DMS53 (cell line): ENCODE measurements around the gene LRP1.
A peak's percentile ranks its signal among the peaks of the same experiment; 100 is the strongest.
"Not testable (repeated sequence)": the region's sequence is repeated elsewhere in the genome, so short reads cannot be mapped to it uniquely, and the experiment has no call there.

Source experiments
- DNase-seq: peaks from one replicate; lab custom pipeline; 2025; lab: John Stamatoyannopoulos, UW

Gene LRP1

DNA sequence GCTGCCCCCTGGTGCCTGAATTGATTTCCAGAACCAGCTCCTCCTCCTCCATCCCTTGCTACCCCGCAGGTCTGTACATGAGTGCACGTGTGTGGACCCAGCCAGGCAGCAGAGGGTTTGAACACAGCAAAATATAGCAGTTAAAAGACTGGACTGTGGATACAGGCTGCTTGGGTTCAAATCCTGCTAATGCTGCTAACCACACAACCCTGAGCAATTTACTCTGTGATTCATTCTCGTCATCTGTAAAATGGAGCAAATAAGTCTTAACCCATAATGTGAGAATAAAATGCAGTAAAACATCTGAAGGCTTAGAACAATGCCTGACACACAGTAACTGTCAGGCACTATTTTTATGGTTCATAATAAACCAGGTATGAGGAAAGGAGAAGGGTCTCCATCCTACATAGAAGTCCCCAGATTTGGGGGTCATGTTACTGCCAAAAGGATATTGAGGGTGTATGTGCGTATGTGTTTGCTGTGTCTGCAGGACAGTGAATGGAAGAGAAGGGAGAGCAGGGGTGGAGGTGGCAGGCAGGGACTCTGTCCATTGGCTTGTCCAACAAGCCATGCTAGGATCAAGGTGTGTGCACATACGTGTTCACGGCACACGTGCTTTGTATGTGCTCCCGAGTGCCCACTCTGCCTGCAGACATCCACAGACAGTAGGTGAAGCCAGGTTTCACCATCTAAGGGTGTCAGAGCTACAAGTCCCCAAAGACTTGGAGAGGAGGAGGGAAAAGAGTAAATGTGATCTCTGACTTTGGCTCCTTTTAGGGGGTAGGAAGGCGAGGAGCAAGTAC lies 15.6 kb upstream of the LRP1 start:
- DNase-seq = no peak

DNA sequence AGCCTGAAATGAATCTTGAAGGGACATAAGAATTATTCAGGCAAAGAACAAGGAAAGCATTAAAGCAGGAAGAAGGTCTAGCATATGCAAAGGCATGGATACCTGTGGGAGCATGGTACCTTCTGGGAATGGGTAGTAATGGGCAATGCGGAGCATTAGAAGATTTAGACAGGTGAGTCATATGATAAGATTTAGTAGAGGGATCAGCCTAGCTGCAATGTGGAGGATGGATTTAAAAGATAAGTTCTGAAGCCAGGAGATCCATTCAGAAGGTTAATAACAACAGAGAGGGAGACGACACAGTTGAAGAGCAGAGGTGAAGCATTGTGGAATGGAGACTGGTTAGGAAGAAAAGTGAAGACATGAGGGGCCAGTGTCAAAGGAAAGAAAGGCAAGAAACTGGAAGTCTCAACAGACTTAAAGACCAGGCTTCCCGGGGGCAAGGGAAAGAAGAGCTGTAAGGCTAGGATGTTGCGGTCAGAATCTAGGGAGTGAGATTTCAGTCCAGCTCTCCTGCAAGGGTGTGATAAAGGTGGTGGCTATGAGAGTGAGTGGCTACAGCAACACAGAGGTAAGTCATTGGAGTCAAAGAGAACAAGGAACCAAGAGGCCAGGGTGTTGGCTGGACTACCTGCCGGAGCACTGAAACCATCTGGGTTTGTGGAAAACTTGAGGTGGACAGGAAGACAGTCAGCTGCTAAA lies 11.6 kb upstream of the LRP1 start:
- no peak for DNase-seq

DNA sequence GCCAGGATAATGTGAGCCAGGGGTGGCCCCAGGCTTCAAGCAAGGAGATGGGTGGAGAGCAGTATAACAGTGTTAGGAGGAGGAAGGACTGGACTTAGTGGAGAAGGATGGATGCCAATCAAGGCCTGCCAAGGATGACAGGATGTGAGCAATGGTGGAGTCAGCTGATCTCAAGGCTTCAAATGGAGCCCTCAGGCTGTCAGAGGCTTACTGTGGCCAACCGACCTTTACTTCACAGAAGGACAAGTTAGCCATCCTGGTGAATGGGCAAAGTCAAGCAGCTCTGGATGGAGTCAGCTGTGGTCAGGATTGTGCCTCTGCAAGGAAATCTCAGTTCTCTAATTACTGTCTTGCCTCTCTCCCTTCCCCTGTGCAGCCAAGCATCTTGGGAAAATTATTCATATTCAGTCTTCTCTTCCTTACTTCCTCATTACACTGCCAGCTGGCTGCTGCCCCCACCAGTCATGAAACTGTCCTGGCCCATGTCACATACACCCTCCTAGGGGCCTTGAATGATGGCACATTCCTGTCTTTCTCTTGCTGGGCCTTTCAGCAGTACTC lies 9.5 kb upstream of the LRP1 start:
- DNase-seq = peak; percentile 19

DNA sequence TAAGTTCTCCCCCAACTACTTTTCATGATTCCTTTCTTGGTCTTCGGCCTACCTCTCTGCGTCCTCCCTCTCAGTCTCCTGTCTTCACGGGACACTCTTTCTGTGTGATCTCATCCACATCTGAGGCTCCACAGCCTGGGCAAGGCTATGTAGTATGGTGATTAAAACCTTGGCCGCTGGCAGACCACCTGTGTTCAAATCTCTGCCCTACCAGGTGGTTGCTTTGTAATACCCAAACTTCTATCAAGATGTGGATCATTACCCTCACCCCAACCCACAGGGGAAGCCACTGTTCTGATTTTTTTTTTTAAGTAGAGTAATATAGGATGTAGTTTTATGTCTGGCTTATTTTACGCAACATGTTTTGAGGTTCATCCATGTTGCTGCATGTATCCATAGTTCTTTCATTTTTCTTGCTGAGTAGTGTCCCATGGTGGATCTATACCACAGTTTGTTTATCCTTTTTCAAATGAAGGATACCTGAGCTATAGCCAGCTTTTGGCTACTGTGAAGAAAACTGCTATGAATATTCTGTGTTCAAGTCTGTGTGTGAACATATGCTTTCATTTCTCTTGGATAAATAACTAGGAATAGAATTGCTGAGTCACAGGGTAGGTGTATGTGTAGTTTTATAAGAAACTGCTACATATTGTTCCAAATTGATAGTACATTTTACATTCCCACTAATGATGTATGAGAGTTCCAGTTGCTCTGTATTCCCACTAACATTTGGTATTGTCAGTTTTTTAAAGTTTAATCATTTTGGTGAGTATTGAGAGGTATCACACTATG lies 8.8 kb upstream of the LRP1 start:
- no peak for DNase-seq

DNA sequence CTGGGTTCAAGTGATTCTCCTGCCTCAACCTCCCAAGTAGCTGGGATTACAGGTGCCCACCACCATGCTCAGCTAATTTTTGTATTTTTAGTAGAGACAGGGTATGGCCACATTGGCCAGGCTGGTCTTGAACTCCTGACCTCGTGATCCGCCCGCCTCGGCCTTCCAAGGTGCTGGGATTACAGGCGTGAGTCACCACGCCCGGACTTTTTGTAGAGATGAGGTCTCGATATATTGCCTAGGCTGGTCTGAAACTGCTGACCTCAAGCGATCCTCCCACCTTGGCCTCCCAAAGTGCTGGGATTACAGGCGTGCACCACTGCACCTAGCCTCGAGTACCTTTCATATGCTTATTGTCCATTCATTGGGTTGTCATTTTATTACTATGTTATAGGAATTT lies 7.6 kb upstream of the LRP1 start:
- DNase-seq = not testable (repeated sequence)

DNA sequence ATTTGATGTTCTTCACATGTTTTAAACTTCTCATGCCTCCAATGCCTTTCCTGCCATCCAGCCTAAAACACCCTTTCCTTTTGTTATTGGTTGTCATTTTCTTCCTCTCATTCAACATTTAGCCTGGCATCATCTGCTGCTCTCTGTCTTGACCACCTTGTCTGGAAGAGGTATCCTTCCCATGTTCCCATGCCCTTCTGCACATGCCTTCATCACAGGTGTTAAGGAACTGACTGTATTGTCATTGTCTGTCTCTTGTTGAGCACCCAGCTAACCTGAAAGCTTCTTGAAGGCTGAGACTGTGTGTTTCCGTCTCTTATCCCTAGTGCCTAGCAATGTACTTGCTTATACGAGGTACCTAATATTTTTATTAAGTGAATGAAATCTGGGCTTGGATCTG lies 4.5 kb upstream of the LRP1 start:
- no peak for DNase-seq

DNA sequence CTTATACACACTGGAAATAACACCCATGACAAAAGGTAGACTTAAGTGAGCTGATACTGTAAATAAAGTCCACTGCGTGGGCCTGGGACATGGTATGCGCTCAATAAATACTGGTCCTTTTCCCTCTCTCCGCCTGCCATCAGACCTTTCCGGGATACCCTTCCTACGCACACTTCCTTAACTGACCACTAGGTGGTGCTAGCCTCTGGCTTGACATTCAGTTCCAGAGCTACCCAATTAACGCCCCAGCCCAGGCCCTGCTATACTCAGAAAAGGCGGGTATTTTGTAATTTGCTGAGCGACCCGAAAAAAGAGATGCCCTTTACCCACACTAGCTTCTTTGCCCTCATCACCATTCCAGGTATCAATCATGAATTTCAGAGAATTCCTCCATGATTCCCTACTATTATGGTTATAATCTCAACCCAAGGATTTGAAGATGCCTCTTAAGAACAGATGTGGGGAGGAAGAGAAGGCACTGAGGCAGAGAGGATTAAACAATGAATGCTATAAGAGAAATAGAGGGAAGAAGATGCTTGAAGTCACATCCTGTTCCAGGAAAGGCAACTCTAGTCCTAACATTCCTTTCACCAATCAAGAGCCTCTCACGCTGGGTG lies 3.9 kb upstream of the LRP1 start:
- peak; percentile 88 for DNase-seq

DNA sequence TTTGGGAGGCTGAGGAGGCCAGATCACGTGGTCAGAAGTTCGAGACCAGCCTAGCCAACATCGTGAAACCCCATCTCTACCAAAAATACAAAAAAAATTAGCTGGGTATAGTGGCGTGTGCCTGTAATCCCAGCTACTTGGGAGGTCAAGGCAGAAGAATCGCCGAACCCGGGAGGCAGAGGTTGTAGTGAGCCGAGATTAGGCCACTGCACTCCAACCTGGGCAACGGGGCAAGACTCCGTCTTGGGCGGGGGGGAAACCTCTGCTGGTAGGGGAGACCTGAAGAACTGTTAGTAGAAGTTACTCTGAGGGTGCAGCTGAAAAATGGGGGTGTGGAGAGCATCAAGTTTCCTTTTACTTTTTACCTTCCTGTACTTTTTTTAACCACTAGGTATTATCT lies 2.2 kb upstream of the LRP1 start:
- DNase-seq = no peak

DNA sequence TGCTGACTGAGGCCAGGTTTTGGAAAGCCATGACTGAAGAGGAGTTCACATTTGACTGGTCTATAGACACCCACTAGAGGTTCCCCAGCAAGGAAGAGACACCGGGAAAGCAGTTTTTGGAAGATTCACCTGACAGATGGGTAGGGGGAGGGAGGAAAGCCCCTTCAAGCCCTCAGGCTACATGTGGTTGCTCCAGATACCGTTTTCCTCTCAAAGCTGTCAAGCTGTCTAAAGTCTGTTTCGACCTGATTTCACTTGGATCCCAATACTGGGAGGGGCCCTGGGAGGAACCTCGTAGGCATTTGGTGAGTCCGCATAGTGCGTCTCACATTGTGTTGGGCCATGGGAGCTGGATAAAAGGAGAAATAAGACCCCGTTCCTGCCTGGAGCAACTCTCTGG lies 1.7 kb upstream of the LRP1 start:
- peak; percentile 42 for DNase-seq

DNA sequence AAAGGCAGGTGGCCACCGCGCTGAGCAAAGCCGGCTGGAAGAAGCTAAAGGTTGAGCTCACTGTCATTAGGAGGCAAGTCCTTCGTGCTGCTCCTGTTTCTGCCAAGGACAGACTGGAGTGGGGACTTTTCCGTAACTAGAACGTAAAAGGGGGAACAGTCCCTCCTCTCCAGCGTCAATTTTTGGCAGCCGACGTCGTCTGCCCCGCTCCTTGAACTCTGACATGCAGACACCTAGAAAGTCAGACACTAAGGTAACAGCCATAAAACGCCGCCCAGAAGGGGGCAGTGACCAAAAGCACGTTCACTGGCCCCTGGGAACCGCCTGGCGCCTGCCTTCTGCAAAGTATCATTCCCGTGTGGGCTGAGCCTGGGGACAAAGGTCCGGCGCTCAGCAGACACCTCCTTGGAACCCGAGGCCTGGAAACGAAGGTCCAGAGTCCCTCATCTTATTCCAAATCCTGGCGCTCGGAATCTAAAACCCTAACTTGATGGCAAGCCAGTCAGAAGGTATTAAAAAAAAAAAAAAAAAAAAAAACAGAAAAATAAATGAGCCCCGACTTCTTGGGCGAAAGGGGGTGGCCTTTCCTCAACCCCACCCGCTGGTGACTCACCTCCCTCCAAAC lies 1.1 kb upstream of the LRP1 start:
- peak; percentile 93 for DNase-seq

DNA sequence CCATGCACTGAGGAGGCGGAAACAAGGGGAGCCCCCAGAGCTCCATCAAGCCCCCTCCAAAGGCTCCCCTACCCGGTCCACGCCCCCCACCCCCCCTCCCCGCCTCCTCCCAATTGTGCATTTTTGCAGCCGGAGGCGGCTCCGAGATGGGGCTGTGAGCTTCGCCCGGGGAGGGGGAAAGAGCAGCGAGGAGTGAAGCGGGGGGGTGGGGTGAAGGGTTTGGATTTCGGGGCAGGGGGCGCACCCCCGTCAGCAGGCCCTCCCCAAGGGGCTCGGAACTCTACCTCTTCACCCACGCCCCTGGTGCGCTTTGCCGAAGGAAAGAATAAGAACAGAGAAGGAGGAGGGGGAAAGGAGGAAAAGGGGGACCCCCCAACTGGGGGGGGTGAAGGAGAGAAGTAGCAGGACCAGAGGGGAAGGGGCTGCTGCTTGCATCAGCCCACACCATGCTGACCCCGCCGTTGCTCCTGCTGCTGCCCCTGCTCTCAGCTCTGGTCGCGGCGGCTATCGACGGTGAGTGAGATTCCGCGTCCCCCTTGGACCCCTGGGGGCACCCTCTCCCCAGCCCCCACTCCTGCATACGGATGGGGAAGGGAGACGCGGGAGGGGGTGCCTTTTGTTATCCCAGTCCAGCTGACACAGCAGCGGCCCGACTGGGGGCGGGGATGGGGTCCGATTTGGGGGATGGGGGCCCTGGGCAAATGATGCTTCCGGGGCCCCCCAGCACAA lies 400 bp downstream of the LRP1 start:
- DNase-seq = peak; percentile 41

DNA sequence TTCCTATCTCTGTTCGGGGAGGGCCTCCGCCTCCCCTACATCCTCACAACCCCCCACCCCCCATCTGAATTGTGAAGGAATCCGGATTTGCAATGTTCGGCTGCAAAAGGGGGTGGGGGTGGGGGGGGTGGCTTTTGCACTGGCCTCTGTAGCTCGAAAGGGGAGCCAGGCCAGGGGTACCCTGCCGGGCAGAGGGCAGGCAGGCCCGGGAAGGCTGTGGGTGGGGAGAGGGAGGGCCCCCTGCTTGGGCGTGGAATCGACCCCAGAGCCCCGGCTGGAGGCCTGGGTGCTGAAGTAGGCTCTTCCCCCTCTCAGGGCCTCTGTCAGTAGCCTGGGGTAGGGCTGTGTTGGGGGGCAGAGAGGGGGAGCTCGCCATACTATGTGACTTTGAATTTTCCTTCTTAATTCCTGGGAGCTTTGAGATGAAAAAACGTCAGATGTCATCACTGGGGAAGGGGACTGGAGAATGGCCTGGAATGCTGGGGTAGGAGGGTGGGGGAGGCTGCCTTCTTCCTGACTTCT lies 1.1 kb downstream of the LRP1 start:
- DNase-seq = no peak

DNA sequence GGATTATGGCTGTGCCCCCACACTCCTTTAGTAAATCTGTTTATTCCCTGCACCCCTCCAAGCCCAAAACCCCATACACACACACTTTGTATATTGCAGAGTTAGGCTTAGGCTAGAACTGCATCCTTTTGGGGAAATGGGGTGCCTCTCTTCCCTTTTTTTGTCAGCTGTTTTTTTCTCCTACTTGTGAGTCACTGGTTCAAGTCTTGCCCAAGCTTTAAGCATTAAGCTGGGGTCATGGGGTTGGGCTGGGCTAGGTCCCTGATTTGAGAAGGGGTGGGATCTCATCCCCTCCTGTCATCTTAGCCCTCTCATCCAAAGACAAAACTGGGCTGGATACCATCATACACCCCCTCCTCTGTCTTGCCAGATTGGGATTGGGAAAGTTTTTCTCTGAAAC lies 1.6 kb downstream of the LRP1 start:
- no peak for DNase-seq

DNA sequence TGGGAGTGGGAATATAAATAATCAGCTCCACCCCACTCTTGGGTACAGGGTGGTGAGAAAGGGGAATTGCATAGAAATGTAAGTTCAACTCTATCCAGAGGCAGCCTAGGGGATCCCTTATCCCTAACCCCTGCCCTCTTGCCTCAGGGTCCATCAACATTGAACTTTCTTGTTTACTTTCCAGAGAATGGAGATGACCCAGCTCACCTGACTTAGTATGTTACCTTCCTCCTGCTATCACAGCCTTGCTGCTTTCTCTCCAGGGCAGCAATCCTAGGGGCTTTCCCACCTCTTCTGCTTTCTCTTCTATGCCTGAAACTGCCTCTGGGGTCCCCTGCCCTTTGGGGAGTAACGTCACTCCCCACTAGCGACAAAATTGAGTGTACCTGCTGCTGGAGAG lies 2.7 kb downstream of the LRP1 start:
- DNase-seq = no peak

DNA sequence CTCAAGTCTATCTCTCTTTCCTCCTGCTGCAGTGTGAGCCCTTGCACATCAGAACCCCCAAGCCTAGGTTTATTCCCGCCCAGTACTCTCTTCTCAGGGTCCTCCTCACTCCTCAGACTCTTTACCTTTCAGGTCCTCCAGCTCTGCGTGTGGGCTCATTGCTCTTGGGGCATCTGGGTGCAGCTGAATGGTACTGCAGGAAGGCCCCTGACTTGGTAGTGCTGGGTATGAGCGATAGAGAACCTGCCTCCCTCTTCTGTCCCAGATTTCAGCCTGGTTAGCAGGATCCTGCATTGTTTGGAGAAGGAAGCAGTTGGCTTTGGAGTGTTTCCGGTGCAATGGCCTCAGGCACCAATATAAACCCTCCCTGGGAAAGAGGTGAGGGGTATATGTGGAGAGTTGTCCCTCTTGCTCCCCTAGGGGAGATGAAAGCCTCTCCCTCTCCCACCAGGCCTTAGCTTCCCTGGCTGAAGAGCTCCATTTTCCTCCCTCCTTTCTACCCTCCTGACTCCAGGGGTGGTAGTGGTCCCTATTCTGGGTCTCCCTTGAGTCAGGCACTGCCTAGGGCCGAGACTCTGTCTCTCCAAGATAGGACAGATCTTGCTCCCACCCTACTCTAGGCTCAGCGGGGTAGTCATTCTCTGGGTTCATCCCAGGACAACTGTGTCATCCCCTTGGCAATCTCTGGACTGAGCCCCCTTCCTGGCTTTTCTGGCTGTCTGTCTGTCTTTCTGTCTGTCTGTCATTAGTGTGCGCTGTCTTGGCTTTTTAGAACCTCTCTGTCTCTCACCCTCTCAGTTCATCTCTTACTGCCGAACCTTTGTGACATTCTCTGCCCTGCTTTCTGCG lies 3.8 kb downstream of the LRP1 start:
- DNase-seq = peak; percentile 55

DNA sequence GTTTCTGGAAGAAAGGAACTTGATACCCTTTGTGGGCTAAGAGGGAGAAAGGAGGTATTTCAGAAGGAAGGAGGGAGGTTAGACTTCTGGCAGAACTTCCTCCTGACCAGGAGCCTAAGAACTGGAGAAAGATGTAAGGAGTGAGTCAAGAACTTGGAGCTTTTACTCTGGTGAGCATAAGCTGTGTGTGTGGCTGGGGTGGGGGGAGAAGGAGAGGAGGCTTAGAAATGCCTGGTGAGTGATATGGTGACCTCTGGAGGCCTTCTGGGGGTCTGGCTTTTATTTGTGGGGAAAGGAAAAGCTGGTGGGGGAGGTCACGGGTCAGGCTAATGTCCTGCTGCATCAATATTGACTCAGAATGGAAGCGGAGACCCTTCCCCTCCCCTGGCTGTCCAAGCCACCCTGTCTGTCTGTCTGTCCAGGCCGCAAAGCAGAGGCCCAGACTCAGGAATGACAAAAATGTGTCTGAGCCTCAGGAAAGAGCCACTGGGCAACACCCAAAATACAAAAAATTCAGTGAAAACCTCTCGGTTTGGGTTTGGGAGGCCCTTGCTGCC lies 4.8 kb downstream of the LRP1 start:
- DNase-seq = no peak

DNA sequence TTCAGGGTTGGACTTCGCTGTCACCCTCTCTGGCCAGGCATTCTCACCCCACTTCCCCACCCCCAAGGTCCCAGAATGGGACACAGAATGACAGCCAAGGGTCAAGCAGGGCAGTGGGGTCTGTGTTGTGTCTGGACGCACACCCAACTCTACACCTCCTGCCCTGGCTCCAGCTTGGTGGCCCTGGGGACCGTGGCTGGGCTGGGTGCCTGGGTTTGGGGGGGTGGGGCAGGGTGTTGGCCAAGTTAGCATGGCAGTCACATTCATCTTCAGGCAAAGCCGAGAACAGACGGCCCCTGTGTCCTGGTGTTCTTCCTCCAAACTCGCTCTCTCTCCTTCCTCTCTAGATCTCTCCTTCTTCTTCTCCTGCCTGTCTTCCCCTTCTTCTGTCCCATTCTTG lies 5.6 kb downstream of the LRP1 start:
- no peak for DNase-seq

DNA sequence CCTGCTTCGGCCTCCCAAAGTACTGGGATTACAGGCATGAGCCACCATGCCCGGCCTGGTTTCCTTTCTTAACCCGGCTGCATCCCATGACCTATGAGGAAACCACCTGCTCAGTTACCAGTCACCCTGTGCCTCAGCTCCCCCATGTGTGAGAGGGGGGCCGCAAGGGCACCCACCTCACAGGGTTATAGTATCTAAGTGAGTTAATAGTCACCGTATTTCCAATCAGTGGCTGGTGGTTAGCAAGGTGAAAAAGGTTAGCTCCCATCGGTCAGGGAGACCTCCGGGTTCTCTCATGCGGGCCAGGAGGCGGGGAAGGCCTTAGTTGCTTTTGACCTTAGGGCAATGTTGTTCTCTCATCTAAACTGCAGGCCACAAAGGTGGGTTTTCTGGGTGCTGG lies 6.7 kb downstream of the LRP1 start:
- no peak for DNase-seq

DNA sequence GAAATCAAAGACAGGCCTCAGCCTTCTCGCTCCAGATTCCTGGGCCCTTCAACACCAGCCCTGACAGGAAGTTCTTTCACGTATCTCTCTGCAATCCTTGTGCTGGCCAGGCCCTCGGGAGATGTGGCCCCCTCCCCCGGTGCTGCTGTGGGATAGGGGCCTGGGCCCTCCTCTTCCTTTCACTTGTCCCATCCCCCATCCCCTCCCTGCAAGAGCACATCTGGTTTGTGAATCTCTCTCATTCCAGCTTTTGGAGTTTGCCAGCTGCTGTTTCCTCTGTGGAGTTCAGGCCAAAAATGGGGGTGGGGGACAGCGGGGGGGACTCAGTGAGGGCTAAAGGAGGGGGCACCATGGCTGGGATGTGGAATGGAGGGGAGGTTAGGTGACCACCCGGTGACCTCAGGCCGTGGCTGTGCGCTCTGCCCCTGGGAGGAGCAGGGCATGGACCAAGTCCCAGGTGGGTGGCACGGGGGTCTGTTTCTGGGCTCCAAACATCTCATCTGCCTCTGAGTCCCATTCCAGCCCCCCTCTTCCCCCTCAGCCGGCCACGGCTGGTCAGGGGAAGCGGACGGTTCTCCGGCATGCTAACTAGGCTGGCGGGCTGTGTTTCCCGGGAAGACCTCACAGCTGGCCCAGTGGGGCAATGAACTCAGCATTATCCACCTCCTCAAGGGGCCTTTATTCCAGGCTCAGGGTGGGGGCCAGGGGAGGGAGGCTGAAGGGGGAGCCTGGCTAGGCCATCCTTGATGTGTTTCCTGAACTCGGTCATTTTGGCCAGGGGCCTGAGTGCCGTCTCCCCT lies 7.4 kb downstream of the LRP1 start:
- DNase-seq = no peak
